NCI-H146 (cell line): Measurements from ENCODE around the gene TSC22D3.
"Not testable (repeated sequence)": the region's sequence is repeated elsewhere in the genome, so short reads cannot be mapped to it uniquely, and the experiment has no call there.

ENCODE experiments used
- DNase-seq: peaks from one replicate; lab custom pipeline; 2025; lab: John Stamatoyannopoulos, UW

Gene TSC22D3

GRCh38 chrX:107682256-107682655 lies 93.3 kb downstream of the TSC22D3 start:
- no peak for DNase-seq

DNA sequence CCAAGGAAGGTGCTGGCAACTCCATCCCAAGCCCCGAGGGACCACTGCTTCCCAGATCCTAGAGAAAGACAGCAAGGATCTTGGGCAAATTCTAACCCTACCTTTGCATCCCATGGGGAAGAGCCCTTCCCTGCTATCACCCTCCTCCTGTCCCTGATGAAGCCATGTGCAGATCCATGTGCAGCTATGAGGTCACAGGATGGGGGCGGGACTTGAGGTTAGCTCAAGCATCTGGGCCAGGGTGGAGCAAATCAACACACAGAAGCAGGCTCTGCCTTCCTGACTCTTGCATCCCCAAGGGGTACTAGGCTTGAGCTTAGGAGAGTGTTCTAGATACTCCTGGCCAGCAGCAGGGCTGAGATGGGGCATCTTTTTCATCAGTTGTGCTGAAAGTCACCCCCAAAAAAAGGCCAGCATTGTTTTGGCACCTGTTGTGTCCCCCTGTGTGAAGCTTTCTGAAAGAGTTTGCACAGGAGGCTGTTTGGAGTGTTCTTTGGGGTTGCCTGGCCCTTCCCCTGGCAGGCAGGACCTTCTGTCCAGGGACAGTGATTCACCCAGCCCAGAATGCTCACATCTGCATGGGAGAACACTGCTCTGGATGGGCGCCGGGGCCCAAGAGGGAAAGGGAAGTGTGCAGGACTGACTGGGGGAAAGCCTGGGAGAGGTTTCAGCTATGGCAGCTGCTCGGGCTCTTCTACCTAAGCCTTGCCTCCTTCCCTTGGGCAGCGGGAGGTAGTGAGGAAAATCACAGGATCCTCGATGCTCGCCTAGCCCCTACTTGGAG lies 96.4 kb downstream of the TSC22D3 start:
- no peak for DNase-seq

GRCh38 chrX:107677909-107678308 lies 97.7 kb downstream of the TSC22D3 start:
- no peak for DNase-seq

GRCh38 chrX:107677501-107677901 lies 98.1 kb downstream of the TSC22D3 start:
- DNase-seq = no peak

DNA sequence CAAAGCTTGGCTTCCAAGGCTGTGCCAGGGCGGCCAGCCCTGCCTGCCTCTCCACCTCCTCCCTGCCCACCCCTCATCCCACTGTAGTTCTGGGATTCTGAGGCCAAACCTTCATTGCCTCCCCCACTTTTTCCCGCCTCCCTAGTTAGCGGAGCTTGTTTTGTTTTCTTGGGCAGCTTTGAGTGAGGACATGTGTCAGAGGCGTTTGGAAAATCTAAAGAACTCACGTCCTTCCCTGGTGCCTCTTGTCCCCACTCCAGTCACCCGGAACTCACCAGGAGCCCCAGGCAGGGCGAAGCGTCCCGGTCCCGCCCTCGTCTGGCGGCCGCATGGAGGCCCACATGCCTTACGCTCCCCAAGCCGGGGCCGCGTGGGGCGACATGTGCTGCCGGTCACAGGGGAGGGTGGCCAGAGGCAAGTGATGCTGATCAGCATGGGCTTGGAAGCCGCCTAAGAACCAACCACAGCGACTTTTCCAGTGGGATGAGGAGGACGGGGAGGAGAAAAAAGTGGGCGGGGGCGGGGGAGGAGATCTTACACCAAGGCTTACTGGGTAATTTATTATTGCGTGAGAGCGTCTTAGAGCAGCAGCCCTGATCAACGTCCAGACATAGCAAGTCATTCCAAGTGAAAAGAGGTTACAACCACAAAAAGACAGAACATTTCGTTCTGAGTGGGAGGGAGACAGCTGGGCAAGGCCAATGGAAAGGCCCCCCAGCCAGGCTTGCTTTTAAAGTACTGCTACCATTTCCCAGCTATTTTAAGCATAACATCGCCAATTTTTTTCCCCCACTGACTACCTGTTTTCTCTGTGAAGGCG lies 98.8 kb downstream of the TSC22D3 start:
- DNase-seq = peak; percentile 49

DNA sequence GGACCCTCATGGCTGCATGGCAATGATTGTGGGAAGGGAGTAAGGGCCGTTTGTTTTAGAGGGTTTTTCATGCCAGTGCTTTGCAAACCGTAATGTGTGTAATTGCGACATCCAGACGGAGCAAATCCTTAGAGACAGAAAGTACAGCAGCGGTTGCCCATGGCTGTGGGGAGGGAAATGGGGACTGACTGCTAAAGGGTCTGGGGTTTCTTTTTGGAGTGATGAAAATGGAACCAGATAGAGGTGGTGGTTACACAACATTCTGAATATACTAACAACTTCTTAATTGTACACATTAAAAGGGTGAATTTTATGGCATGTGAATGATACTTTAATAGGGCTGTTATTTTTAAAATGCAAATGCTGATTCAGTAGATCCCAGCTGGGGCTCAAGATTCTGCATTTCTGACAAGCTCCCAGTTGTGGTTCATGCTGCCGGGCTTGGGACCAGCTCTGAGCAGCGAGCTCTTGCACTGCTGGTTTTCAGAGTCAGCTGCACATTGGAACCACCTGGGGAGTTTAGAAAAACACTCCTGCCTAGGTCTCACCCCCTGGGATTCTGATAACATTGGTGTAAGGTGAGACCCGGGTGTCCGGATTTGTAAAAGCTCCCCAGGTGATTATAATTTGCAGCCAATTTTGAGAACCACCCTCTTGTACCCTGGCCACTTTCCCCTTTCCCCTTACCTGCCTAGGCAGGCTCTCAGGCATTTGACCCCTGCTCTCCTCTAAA lies 99.6 kb downstream of the TSC22D3 start:
- DNase-seq = peak; percentile 46

- DNase-seq = no peak
Observed at GRCh38 chrX:107675365-107675654, 100.3 kb downstream of the TSC22D3 start.

- no peak for DNase-seq
Observed at GRCh38 chrX:107674480-107675364, 100.9 kb downstream of the TSC22D3 start.

DNA sequence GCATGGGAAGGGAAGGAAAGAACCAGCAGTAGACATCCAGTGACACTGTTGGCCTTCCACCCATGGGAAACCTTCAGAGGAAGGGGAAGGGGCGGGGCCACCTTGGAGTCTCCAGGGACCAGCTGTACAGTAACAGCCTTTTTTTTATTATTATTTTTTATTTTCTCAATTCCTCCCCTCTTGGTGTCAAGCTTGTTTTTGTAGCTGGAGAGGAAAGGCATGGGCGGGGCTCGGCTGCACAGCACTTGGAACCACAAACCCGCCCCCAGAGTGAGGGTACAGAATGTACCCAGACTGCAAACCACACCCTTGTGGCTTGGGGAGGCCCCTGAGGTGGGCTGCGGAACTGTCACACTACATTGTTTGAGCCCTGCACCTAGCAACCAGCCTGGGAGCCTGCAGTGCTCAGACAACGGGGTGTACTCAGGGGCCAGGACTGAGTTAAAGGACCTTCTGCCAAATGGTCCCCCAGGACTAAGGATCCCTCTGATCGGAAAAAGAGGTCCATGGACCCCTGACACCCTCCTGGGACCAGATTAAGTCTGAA lies 101.6 kb downstream of the TSC22D3 start:
- no peak for DNase-seq

DNA sequence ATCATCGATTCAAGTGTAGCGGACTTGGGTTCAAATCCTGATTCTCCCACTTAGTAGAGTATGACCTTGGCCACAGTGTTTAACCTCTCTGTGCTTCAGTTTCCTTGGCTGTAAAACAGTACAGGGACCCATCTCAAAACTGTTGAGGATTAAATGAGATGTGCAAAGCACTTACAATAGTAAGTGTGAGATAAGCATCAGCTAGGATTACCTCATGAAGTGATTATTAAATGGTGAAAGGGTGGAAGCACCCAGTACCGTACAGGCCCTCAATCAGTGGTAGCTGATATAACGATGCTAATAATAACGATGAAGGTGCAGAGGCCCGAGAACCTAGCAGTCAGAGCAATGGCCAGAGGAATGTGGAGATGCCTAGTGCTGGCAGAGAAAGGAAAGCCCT lies 102.2 kb downstream of the TSC22D3 start:
- no peak for DNase-seq

DNA sequence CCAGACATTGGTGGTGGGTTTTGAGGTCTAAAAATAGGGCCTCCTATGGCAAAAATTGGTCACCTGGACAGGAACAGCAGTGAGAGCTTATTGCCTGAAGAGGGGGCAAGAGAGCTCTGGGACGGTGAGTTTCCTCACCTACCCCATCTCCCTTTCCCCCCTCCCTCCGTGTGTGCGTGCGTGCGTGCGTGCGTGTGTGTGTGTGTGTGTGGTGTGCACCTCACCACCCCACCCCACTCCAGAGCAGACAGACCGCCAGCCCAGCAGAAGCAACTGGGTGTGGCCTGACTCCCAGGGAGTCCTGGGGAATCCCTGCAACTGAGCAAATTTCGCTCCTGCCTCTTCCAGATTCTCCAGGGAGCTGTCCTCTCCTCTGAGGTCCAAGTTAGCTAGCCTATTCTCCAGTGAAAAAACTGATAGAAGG lies 102.6 kb downstream of the TSC22D3 start:
- DNase-seq = peak; percentile 32

- not testable (repeated sequence) for DNase-seq
Observed at GRCh38 chrX:107671256-107671655, 104.3 kb downstream of the TSC22D3 start.

GRCh38 chrX:107669885-107670628 lies 105.5 kb downstream of the TSC22D3 start:
- no peak for DNase-seq

DNA sequence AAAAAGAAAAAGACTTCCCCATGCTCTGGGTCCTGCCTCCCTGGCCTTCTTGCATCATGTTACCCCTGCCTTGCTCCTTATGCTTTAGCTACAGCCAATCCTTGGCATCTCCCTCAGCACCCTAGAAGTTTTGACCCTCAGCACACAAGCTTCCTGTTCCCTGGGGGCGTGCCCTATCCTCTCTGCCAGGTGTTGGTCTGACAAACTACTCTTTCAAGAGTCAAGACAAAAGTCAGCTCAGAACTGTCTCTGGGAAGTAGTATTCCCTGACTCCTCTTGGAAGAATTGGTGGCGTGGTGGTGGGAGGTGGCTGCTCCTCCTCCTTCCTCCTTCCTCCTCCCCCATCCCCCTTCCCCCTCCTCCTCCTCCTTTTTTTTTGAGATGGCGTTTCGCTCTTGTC lies 106.3 kb downstream of the TSC22D3 start:
- no peak for DNase-seq

GRCh38 chrX:107668710-107669109 lies 106.9 kb downstream of the TSC22D3 start:
- DNase-seq = not testable (repeated sequence)

DNA sequence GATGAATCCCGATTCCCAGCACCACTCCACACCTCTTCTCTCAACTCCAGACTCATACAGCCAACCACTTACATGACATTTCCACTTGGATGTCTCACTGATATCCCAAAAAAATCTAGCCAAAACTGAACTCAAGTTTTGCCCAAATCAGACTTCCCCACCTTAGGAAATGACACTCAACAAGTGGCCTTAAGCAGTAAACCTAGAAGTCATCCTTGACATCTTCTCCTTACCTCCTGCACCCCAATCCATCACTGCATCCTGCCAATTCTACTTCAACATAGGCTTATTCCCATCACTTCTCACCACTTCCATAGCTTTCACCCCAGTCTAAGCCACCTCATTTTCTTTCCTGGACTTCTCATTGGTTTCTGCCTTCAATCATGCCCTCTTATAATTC lies 108.2 kb downstream of the TSC22D3 start:
- no peak for DNase-seq

DNA sequence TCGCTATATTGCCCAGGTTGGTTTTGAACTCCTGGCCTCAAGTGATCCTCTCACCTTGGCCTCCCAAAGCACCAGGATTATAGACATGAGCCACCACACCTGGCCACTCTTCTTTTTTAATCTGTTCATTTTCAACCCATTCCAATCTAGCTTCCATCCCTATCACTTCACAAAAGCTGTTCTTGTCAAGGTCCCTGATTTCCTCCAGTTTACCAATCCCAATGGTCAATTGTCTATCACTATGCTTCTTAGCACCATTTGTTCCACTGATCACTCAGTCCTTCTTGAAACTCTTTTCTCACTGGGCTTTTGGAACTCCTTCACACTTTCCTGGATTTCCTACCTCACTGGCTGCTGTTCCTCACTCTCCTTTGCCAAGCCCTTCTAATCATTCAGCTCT lies 108.7 kb downstream of the TSC22D3 start:
- DNase-seq = no peak
